Astrocyte of the cerebellum (primary cell): ENCODE data around the gene SERTAD3.
"Not testable (repeated sequence)": the region's sequence is repeated elsewhere in the genome, so short reads cannot be mapped to it uniquely, and the experiment has no call there.

ENCODE experiments used
- DNase-seq: peaks from one replicate; pipeline ENCODE4 v3.0.0-alpha.2; 2011; ENCODE audit warnings: low read depth
- H3K4me3 ChIP-seq: 2 replicates; pipeline ENCODE4 v1.5.1; 2011; ENCODE audit warnings: mild to moderate bottlenecking, low read depth, low read length, moderate library complexity
- CTCF ChIP-seq: IDR thresholded peaks from 2 replicates; pipeline ENCODE4 v1.5.1; 2012; ENCODE audit warnings: low read length, low read depth, moderate library complexity, mild to moderate bottlenecking; ENCODE audit errors: missing control alignments
- in situ Hi-C: cut with HindIII; loops from 2 replicates; pipeline ENCODE4 v1.10.0; 2017; ENCODE audit warnings: low sequenced_read_pairs

Gene SERTAD3

GRCh38 chr19:40465025-40465556, 21.0 kb upstream of the SERTAD3 start:
- peak overlapping the region; percentile 51 for H3K4me3 ChIP-seq
- peak; percentile 56 for DNase-seq
- TF ChIP-seq CTCF = no peak
- in situ Hi-C loops = no loop called here

DNA sequence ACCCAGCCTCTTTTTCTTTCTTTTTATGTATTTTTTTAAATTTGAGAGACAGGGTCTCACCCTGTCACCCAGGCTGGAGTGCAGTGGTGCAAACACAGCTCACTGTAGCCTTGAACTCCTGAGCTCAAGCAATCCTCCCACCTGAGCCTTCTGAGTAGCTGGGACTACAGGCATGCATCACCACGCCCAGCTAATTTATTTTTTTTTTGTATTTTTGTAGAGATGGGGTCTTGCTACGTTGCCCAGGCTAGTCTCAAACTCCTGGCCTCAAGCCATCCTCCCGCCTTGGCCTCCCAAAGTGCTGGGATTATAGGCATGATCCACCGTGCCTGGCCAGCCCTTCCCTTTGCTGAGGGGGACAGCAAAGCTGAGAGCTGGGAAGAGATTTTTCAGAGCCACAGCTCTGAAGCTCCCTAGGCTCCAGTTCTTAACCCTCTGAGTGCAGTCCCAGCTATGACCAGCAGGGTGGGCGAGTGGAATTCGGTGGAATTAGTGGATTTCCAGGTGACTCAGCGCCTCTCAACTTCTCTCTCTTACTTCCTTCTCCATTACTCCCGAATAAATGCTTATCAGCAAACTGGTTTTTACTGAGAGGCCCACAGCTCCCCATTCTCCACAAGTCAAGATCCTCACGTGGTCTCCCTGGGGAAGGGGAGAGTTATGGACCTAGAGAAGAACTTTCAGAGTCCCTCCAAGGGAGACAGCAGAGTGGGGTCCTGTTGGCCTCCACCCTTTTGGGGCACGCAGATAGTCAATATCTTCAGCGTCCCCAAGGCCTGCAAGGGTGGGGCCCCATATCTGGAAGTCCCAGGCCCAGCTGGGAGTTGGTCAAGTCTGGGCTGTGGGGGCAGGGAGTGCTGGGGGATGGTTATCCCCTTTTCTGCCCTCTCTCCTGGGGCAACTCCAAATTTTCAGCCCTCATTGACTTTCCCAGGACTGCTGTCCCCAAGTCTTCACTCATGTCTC, 20.2 kb upstream of the SERTAD3 start:
- in situ Hi-C loops = no loop called here
- DNase-seq = peak; percentile 80
- peak overlapping the region; percentile 51 for H3K4me3 ChIP-seq
- peak; percentile 91 for TF ChIP-seq CTCF

- DNase-seq, in situ Hi-C loops, H3K4me3 ChIP-seq: not testable (repeated sequence)
Observed at GRCh38 chr19:40463587-40464037, 19.5 kb upstream of the SERTAD3 start.

GRCh38 chr19:40461669-40462221, 17.6 kb upstream of the SERTAD3 start:
- TF ChIP-seq CTCF = no peak
- DNase-seq = no peak
- H3K4me3 ChIP-seq = no peak overlapping the region
- in situ Hi-C loops = no loop called here

- no peak for DNase-seq
- H3K4me3 ChIP-seq = no peak overlapping the region
- TF ChIP-seq CTCF = no peak
- in situ Hi-C loops = no loop called here
Observed at GRCh38 chr19:40460185-40460584, 16.1 kb upstream of the SERTAD3 start.

DNA sequence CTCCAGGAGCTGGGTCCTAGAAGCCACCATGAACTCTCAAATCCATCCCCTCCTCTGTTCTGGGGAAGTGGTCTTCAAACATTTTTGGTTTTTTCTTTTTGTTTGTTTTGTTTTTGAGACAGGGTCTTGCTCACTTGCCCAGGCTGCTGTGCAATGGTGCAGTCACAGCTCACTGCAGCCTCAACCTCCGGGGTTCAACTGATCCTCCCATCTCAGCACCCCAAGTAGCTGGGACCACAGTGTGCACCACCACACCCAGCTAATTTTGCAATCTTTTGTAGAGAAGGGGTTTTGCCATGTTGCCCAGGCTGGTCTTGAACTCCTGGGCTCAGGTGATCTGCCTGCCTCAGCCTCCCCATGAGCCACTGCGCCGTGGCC, 14.5 kb upstream of the SERTAD3 start:
- in situ Hi-C loops = no loop called here
- no peak for TF ChIP-seq CTCF
- DNase-seq = no peak

More for the DNA sequence above, 14.5 kb upstream of the SERTAD3 start:
- H3K4me3 ChIP-seq = no peak overlapping the region
